Hepatocyte (in vitro differentiated cells): ENCODE data around the gene ST8SIA1.

ENCODE experiments used
- EZH2 ChIP-seq: fragments of 200-600 bp; sonication (generic); IDR thresholded peaks from 2 replicates; pipeline ENCODE4 v1.6.1; 2016; ENCODE audit warnings: antibody characterized with exemption, mild to moderate bottlenecking, borderline replicate concordance
- TF ChIP-seq, protein P1 (sequence below): fragments of 200-600 bp; sonication (generic); IDR thresholded peaks from 2 replicates; pipeline ENCODE4 v1.5.1; 2016; ENCODE audit warnings: antibody characterized with exemption, mild to moderate bottlenecking; ENCODE audit not compliant: poor library complexity

DNA sequence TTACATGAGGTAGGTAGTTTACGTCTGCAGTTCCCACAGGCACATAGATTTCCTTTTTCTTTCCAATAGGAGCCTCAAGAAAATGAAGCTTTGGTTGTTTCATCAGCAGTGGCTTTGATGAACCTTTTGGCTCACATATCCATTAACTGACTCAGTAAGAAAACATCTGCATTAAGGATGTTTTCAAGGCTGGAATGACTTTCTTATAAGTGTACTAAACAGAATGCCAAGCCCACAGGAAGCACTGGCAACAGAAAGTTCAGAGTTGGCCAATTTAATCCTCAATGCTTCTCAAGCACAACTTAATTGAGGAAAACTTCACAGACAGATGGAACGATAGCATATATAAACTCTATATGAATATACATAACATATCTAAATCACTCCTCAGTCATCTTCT, 63.5 kb downstream of the ST8SIA1 start:
- TF ChIP-seq, protein P1, sequence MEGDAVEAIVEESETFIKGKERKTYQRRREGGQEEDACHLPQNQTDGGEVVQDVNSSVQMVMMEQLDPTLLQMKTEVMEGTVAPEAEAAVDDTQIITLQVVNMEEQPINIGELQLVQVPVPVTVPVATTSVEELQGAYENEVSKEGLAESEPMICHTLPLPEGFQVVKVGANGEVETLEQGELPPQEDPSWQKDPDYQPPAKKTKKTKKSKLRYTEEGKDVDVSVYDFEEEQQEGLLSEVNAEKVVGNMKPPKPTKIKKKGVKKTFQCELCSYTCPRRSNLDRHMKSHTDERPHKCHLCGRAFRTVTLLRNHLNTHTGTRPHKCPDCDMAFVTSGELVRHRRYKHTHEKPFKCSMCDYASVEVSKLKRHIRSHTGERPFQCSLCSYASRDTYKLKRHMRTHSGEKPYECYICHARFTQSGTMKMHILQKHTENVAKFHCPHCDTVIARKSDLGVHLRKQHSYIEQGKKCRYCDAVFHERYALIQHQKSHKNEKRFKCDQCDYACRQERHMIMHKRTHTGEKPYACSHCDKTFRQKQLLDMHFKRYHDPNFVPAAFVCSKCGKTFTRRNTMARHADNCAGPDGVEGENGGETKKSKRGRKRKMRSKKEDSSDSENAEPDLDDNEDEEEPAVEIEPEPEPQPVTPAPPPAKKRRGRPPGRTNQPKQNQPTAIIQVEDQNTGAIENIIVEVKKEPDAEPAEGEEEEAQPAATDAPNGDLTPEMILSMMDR, result no peak
- no peak for TF ChIP-seq EZH2
